Ascending aorta (tissue), 2 donors: ENCODE data around the gene UBE2R2. TPM values are rescaled to one million over a fixed set of nuclear protein-coding genes. Genes with fewer than 3 reads are reported as not detected.

Experiments used
- DNase-seq, 2 donors: peaks; one replicate each; pipeline ENCODE4 v3.0.0-alpha.2; 2019; ENCODE audit warnings: low spot score in 2 of 2
- H3K27ac ChIP-seq, 2 donors: fragments of 200-600 bp; sonication (generic); one replicate each; pipeline ENCODE4 v1.5.1; 2016 to 2017; ENCODE audit warnings: mild to moderate bottlenecking in 1 of 2
- H3K27me3 ChIP-seq: fragments of 200-600 bp; sonication (generic); one replicate; pipeline ENCODE4 v1.5.1; 2017
- H3K36me3 ChIP-seq, 2 donors: fragments of 200-600 bp; sonication (generic); one replicate each; pipeline ENCODE4 v1.5.1; 2016
- H3K4me1 ChIP-seq, 2 donors: fragments of 200-600 bp; sonication (generic); one replicate each; pipeline ENCODE4 v1.5.1; 2016 to 2017; ENCODE audit warnings: mild to moderate bottlenecking in 1 of 2
- H3K4me3 ChIP-seq, 2 donors: fragments of 200-600 bp; sonication (generic); one replicate each; pipeline ENCODE4 v1.5.1; 2016 to 2017; ENCODE audit warnings: mild to moderate bottlenecking in 1 of 2
- H3K9me3 ChIP-seq, 2 donors: fragments of 200-600 bp; sonication (generic); one replicate each; pipeline ENCODE4 v1.5.1; 2016
- intact Hi-C: fragments of 100-400 bp; cut with DNase I; formaldehyde crosslinking; loops from one replicate; pipeline ENCODE4 v1.15.1; 2023
- total RNA-seq: library from RNA; depleted of rRNA; stranded (reverse); fragments of >200 nt; gene quantifications from one replicate; pipeline ENCODE4 v1.1.0, GENCODE V29; 2016
- TF ChIP-seq, protein P1 (sequence below), 3 experiments: fragments of 200-600 bp in 2 of 3; fragments of 450-650 bp in 1 of 3; sonication (generic) in 2 of 3; IDR thresholded peaks; one replicate each; pipeline ENCODE4 v1.5.1; 2016 to 2019; ENCODE audit warnings: antibody characterized with exemption in 3 of 3, mild to moderate bottlenecking in 1 of 3, moderate library complexity in 1 of 3

The UBE2R2 gene
- total RNA-seq, 1 donor from 2014 or later, result 7.2 TPM

DNA sequence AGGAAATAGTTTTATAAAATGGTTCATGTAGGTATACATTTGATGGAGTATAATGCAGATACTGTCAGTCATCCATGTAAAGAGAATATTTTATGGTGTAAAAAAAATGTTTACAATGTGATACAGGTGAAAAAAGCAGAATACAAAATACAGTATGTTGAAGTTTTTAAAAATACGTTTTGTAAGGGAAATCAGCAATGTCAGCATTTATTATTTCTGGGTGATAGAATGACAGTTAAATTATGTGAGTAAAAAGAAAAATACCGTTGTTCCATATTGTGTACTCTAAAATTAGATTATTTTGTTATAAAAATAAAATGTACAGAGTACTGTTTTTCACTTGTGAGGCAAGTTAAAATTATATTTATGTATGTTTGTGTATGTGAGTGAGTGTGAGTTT lies 69.0 kb downstream of the UBE2R2 start:
- Histone ChIP-seq H3K4me1 (peaks cover 0 to 14% of the 10 kb centered on the region in 2 donors), H3K27me3 (no peaks in the 10 kb centered on the region), H3K4me3 (no peak overlapping the region), H3K9me3 (no peaks in the 10 kb centered on the region), H3K27ac (no peak overlapping the region), H3K36me3 (peaks cover 0 to 5% of the 10 kb centered on the region in 2 donors)
- no peak for DNase-seq
- TF ChIP-seq, protein P1, sequence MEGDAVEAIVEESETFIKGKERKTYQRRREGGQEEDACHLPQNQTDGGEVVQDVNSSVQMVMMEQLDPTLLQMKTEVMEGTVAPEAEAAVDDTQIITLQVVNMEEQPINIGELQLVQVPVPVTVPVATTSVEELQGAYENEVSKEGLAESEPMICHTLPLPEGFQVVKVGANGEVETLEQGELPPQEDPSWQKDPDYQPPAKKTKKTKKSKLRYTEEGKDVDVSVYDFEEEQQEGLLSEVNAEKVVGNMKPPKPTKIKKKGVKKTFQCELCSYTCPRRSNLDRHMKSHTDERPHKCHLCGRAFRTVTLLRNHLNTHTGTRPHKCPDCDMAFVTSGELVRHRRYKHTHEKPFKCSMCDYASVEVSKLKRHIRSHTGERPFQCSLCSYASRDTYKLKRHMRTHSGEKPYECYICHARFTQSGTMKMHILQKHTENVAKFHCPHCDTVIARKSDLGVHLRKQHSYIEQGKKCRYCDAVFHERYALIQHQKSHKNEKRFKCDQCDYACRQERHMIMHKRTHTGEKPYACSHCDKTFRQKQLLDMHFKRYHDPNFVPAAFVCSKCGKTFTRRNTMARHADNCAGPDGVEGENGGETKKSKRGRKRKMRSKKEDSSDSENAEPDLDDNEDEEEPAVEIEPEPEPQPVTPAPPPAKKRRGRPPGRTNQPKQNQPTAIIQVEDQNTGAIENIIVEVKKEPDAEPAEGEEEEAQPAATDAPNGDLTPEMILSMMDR (IDR thresholded peaks at IDR 0.05), result no peak
- intact Hi-C loops, result loop anchor here (5.0 kb wide), 1 partner anchor 36 kb away; no protein-coding TSS in a partner anchor

DNA sequence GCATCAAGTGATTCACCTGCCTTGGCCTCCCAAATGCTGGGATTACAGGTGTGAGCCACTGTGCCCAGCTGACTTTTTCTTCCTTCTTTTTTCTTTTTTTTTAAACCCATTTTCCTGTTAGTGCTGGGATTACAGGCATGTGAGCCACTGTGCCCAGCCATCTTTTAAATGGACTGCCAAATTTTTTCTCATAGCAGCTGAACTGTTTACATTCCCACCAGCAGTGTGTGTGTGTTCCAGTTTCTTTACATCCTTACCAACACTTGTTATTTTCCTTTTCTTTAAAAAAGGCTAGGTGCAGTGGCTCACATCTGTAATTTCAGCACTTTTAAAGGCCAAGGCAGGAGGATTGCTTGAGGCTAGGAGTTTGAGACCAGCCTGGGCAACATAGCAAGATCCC lies 76.9 kb downstream of the UBE2R2 start:
- TF ChIP-seq, protein P1 (IDR thresholded peaks at IDR 0.05), result no peak
- no peak for DNase-seq
- peaks cover 0 to 5% of the 10 kb centered on the region in 2 donors for H3K36me3 ChIP-seq
- H3K4me3 ChIP-seq, result no peak overlapping the region
- H3K27me3 ChIP-seq, result no peaks in the 10 kb centered on the region
- H3K27ac ChIP-seq, result no peak overlapping the region
- intact Hi-C loops, result no loop called here
- H3K9me3 ChIP-seq, result no peaks in the 10 kb centered on the region
- no peaks in the 10 kb centered on the region for H3K4me1 ChIP-seq

DNA sequence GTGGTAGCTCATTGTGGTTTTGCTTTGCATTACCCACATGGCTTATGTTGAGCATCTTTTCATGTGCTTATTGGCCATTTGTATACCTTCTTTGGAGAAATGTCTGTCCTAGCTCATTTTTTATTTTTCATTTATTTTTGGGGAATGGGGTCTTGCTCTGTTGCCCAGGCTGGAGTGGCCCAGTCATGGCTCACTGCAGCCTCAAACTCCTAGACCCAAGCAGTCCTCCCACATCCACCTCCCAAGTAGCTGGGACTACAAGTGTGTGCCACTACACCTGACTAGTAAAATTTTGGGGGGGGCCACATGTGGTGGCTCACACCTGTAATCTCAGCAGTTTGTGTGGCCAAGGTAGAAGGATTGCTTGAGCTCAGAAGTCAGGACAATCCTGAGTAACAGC lies 77.4 kb downstream of the UBE2R2 start:
- H3K27ac ChIP-seq, result no peak overlapping the region
- H3K4me1 ChIP-seq, result no peaks in the 10 kb centered on the region
- no peak for DNase-seq
- H3K36me3 ChIP-seq, result peaks cover 2 to 5% of the 10 kb centered on the region in 2 donors
- no peaks in the 10 kb centered on the region for H3K9me3 ChIP-seq
- no peaks in the 10 kb centered on the region for H3K27me3 ChIP-seq
- intact Hi-C loops, result no loop called here
- TF ChIP-seq, protein P1 (IDR thresholded peaks at IDR 0.05), result no peak
- no peak overlapping the region for H3K4me3 ChIP-seq

DNA sequence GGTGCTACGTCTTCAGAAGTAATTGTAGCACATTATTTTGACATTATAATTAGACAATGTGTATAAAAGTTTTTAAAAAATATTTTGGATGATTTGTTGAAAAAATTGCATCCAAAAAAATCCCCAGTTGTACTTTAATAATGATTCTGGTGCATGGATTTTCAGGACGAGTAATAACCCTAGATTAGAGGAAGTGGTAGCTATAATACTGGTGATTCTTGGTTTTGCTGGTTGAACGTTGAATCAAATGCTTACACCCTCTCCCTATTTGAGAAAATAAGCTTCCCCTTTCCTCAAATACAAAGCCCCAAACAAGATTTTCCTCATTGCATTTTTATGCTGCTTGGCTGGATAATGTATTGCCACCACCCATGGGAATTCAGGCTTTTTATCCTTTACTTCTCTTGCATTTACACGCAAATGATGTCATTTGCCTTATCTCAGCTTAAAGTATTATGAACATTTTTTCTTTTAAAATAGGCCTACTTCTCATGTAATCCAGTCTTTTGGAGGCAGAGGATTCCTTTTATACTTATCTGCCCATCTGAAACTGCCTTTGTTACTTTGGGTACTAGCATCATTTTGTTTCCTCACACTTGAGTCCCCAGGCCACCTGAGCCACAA lies 86.3 kb downstream of the UBE2R2 start:
- intact Hi-C loops, result no loop called here
- H3K4me3 ChIP-seq, result no peak overlapping the region
- no peaks in the 10 kb centered on the region for H3K27me3 ChIP-seq
- no peaks in the 10 kb centered on the region for H3K9me3 ChIP-seq
- TF ChIP-seq, protein P1 (IDR thresholded peaks at IDR 0.05), result no peak
- peaks cover 7 to 12% of the 10 kb centered on the region in 2 donors for H3K4me1 ChIP-seq
- H3K36me3 ChIP-seq, result peaks cover 9 to 16% of the 10 kb centered on the region in 2 donors
- H3K27ac ChIP-seq, result no peak overlapping the region
- DNase-seq, result no peak

DNA sequence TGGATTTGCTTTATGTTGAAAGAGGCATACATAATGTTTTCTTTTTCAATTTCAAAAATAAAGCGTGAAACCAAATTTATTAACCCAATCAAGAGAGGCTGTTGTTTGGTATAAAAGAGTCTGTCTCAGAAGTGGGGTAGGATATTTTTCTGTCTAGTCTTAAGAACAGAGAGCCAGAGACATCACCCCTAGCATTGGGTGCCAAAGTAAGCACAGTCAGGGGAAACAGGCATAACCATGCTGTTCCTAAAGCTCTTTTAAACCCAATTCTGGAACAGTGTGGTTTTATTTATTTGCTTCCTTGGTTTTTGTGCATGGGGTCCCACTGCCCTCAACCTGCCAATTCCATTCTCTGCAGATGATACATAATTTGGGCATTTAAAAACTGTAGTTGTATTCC lies 88.2 kb downstream of the UBE2R2 start:
- peaks cover 7 to 12% of the 10 kb centered on the region in 2 donors for H3K4me1 ChIP-seq

More for the DNA sequence above, 88.2 kb downstream of the UBE2R2 start:
- Histone ChIP-seq H3K27ac (no peak overlapping the region), H3K4me3 (no peak overlapping the region), H3K36me3 (peaks cover 5 to 16% of the 10 kb centered on the region in 2 donors), H3K27me3 (no peaks in the 10 kb centered on the region), H3K9me3 (no peaks in the 10 kb centered on the region)
- intact Hi-C loops, result no loop called here
- TF ChIP-seq, protein P1 (IDR thresholded peaks at IDR 0.05), result no peak
- DNase-seq, result no peak
